ENCODE measurements around the gene PRKCB.
"Not testable (repeated sequence)": the region's sequence is repeated elsewhere in the genome, so short reads cannot be mapped to it uniquely, and the experiment has no call there.

Gene PRKCB

DNA sequence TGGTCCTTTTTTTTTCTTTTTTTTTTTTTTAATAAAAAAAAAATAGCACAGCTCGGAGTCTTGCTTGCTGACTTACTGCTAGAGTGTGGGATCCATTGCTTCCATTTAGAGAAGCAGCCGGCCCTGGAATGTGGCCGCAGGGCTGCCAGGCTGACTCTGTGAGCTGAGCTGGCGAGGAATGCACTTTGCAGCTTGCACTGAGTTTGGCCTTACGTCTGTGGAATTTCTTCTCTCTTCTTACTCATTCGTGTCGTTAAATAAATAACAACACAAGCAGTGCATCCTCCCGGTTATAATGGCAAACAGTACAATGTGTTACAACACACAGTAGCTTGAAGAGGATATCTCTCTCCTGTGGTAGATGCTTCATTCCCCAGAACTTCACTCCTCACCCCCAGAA is 69.2 kb downstream of the PRKCB start:
- DNase-seq = no peak

DNA sequence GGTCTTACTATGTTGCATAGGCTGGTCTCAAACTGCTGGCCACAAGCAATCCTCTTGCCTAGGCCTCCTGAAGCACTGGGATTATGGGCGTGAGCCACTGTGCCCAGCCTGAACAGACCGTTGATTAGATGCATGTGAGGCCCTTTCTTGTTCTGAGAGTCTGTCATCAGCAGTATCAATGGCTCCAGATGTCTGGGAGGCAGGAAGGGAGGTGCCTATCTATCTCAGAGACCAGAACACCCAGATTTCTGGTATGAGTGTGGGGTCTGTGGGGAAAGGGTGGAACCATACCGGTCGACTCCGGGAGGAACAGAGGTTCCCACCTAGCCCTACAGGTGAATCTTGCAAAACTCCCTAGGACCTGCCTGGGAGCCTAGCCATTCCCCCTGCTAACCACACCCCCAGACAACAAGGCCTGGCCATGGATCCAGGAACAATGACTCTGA is 71.7 kb downstream of the PRKCB start:
- no peak for DNase-seq

GRCh38 chr16:23907903-23908302 is 72.1 kb downstream of the PRKCB start:
- DNase-seq = no peak

GRCh38 chr16:23908790-23909189 is 73.0 kb downstream of the PRKCB start:
- DNase-seq = no peak

GRCh38 chr16:23909792-23910418 is 74.1 kb downstream of the PRKCB start:
- DNase-seq = no peak

DNA sequence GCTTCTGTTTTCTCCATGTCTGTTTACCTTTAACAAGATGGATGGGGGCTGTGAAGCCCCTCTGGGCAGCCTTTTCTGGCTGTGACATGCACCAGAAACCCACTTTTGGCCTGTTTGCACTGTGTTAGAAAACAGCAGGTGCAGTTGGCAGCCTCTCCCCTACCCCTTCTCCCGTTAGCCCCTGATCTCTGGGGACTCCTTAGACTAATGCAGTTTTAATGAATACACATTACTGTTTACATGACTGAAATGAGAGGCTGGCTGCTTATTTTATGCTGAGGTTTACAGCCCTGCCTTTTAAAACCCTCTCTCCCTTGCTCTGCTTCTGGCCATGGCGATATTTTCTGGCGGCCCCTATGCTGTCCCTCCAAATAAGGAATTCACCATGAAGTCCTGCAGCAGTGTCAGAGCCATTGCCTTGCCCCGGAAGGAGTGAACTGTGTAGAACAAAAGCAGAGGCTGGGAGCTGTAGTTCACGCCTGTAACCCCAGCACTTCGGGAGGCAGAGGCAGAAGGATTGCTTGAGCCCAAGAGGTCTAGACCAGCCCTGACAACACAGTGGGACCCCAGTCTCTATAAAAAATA is 79.3 kb downstream of the PRKCB start:
- DNase-seq = no peak

DNA sequence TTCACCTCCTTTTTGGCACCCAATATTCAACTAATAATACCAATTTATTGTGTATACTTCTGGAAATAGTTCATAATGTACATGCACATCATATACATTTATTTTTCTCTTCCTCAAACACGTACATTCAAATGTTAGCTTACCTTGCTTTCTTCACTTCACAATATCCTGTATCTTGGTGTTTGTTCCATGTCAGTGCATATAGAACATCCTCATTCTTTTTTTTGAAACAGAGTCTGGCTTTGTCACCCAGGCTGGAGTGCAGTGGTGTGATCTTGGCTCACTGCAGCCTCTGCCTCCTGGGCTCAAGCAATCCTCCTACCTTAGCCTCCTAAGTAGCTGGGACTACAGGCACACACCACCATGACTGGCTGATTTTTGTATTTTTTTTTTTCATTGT is 80.8 kb downstream of the PRKCB start:
- DNase-seq = not testable (repeated sequence)

GRCh38 chr16:23917621-23918020 is 81.8 kb downstream of the PRKCB start:
- DNase-seq = no peak

GRCh38 chr16:23920446-23920845 is 84.7 kb downstream of the PRKCB start:
- DNase-seq = no peak

GRCh38 chr16:23920899-23921298 is 85.1 kb downstream of the PRKCB start:
- no peak for DNase-seq

DNA sequence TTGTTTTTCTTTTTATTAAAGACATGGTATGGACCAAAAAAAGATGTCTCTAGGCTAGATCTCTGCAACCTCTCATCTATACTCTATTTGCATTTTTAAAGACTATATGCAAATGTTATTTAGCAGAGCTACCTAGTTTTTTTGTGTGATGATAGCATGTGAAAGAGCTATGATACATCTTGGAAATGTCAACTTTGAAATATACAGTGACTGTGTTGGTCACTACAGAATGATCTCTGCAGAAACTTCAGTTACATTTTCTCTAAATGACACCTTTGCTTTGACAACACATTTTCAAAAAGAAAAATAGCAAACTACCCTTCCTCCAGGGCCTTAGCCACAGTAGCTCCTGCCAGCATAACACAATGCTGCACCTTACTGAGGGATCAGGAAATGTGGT is 86.6 kb downstream of the PRKCB start:
- no peak for DNase-seq

GRCh38 chr16:23924128-23924527 is 88.3 kb downstream of the PRKCB start:
- DNase-seq = no peak

GRCh38 chr16:23927796-23928195 is 92.0 kb downstream of the PRKCB start:
- DNase-seq = no peak

DNA sequence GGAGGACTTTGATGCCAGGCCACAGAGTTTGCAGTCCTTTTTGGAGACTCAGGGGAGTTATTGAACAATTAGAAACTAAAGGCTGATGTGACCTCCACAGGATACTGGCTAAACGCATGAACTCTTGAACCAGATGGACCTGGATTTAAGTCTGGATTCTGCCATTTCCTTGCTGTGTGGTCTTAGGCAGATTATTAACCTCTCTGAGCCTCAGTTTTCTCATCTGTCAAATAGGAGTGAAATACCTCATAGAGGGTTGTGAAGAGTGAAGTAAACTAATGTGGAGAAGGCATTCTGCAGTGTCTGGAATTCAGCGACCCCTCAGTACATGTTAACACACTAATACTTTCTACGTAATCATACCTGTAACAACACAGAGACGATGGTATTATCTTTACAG is 93.5 kb downstream of the PRKCB start:
- no peak for DNase-seq

DNA sequence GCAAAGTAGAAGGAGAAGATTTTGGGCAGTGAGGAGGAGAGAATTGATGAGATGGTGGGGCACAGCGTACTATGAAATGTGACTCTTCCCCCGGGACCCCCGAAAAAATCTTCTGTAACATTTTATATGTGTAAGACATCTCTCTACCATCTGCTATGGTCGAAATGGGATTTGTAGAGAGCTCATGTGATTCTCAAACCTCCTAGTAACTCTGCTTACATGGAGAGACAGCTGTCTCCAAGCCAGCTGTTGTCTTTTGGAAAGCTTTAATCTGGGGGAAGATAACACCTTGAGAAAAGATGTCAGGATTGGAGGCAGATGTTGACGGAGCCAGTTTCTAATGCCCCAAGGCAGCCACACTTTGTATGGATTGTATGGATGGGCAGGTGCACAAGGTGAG is 94.1 kb downstream of the PRKCB start:
- no peak for DNase-seq

- DNase-seq = no peak
Measured at GRCh38 chr16:23930791-23931190, 95.0 kb downstream of the PRKCB start.

DNA sequence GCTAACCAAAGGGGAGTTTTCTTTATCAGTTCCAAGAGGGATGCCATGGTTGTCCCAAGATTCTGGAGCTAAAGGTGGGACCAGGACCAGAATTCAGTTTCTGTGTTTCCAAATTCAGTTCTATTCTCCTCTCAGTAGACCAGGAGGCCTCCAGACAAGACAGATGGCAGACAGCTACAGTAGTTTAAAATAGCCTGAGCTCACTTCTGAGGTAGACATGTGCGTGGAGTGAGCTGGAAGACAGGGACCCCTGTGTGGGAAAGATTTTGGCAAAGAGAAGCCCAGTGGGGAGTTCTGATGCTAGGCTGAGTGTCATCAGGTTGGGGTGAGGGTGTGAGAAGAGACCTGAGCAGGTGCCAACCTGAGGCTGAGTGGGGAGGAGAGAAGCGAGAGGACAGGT is 95.4 kb downstream of the PRKCB start:
- DNase-seq = no peak

DNA sequence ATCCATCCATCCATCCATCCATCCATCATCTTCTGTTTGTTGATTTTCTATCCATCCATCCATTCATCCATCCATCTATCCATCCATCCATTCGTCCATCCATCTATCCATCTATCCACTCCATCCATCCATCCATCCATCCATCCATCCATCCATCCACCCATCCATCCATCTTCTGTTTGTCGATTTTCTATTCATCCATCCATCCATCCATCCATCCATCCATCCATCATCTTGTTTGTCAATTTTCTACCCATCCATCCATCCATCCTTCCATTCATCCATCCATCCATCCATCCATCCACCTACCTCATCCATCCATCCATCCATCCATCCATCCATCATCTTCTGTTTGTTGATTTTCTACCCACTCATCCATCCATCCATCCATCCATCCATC is 97.9 kb downstream of the PRKCB start:
- not testable (repeated sequence) for DNase-seq

GRCh38 chr16:23934610-23935236 is 98.9 kb downstream of the PRKCB start:
- DNase-seq = no peak

- DNase-seq = no peak
Measured at GRCh38 chr16:23940111-23940510, 104.3 kb downstream of the PRKCB start.

GRCh38 chr16:23941025-23941424 is 105.2 kb downstream of the PRKCB start:
- DNase-seq = no peak

- no peak for DNase-seq
Measured at GRCh38 chr16:23941963-23942564, 106.3 kb downstream of the PRKCB start.

GRCh38 chr16:23943604-23944003 is 107.8 kb downstream of the PRKCB start:
- DNase-seq = no peak

DNA sequence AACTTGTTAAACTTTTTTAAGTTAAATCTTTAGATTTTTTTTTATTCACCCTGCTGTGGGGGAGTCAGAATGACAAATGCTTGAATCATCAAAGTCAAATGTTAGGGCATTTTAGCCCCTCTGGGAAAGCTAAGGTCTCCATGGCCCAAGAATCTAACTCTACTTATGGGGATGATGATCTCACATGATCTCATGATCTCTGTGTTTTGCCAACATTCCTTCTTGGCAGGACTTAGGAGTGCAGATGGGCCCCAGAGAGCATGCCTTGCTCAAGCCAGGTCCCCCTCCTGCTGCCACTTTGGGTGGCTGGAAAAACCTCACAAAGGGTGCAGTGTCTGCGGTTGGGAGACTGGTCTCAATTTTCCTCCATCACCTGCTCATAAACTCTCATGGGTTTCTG is 108.6 kb downstream of the PRKCB start:
- DNase-seq = no peak
